GM10266 (cell line): Measurements from ENCODE around the gene SLX4IP.
A peak's percentile ranks its signal among the peaks of the same experiment; 100 is the strongest.

Experiments used
- DNase-seq: peaks from one replicate; pipeline ENCODE4 v3.0.0; 2012; ENCODE audit errors: extremely low spot score
- CTCF ChIP-seq: IDR thresholded peaks from 2 replicates; pipeline ENCODE4 v1.5.1; 2012; ENCODE audit warnings: mild to moderate bottlenecking, low read depth; ENCODE audit not compliant: control insufficient read depth, insufficient read depth; ENCODE audit errors: missing control alignments

Gene SLX4IP

GRCh38 chr20:10527781-10528180 is 92.7 kb downstream of the SLX4IP start:
- TF ChIP-seq CTCF = no peak
- DNase-seq = no peak

- DNase-seq = no peak
- TF ChIP-seq CTCF = no peak
These were observed 95.8 kb downstream of the SLX4IP start for GRCh38 chr20:10530883-10531282.

- no peak for DNase-seq
- no peak for TF ChIP-seq CTCF
These were observed 96.7 kb downstream of the SLX4IP start for GRCh38 chr20:10531848-10532247.

GRCh38 chr20:10532361-10532760 is 97.3 kb downstream of the SLX4IP start:
- no peak for TF ChIP-seq CTCF
- DNase-seq = no peak

- no peak for DNase-seq
- TF ChIP-seq CTCF = peak; percentile 52
These were observed 101.4 kb downstream of the SLX4IP start for GRCh38 chr20:10536531-10536930.

GRCh38 chr20:10537850-10538480 is 102.9 kb downstream of the SLX4IP start:
- no peak for DNase-seq
- no peak for TF ChIP-seq CTCF

- no peak for TF ChIP-seq CTCF
- DNase-seq = no peak
These were observed 103.7 kb downstream of the SLX4IP start for GRCh38 chr20:10538768-10539167.
